Uterus (tissue), 4 donors: ENCODE data around the gene SNX14. TPM values are rescaled to one million over a fixed set of nuclear protein-coding genes. Genes with fewer than 3 reads are reported as not detected.

Experiments
- DNase-seq, 2 donors: peaks; one replicate each; pipeline ENCODE4 v3.0.0-alpha.2; 2019 to 2020
- H3K27ac ChIP-seq, 2 donors: fragments of 200-600 bp; sonication (generic); 1 replicate in 1 of 2; 2 replicates in 1 of 2; pipeline ENCODE4 v1.5.1; 2016 to 2018
- H3K27me3 ChIP-seq, 2 donors: fragments of 200-600 bp; sonication (generic); one replicate each; pipeline ENCODE4 v1.5.1; 2018 to 2019; ENCODE audit warnings: control low read depth in 1 of 2
- H3K36me3 ChIP-seq, 2 donors: fragments of 200-600 bp; sonication (generic); one replicate each; pipeline ENCODE4 v1.5.1; 2019; ENCODE audit warnings: control low read depth in 1 of 2
- H3K4me1 ChIP-seq, 2 donors: fragments of 200-600 bp; sonication (generic); one replicate each; pipeline ENCODE4 v1.5.1; 2018 to 2019; ENCODE audit warnings: control low read depth in 1 of 2
- H3K4me3 ChIP-seq, 2 donors: fragments of 200-600 bp; sonication (generic); 1 replicate in 1 of 2; 2 replicates in 1 of 2; pipeline ENCODE4 v1.5.1; 2018 to 2019; ENCODE audit warnings: mild to moderate bottlenecking in 1 of 2
- H3K9me3 ChIP-seq, 2 donors: fragments of 200-600 bp; sonication (generic); one replicate each; pipeline ENCODE4 v1.5.1; 2019; ENCODE audit warnings: control low read depth in 1 of 2
- POLR2A ChIP-seq, 2 donors: fragments of 450-650 bp; IDR thresholded peaks; one replicate each; pipeline ENCODE4 v1.6.1; 2016; ENCODE audit warnings: antibody characterized with exemption in 2 of 2, mild to moderate bottlenecking in 1 of 2, moderate library complexity in 1 of 2
- intact Hi-C: fragments of 100-400 bp; cut with DNase I; formaldehyde crosslinking; loops from one replicate; pipeline ENCODE4 v1.15.1; 2023; ENCODE audit warnings: low total_unique reads
- total RNA-seq, 4 donors: library from RNA; depleted of rRNA in 3 of 4; stranded (reverse); fragments of >200 nt in 3 of 4; gene quantifications; one replicate each; pipeline versions ENCODE4 v1.1.0 to v1.2.4, GENCODE V29; 2014 to 2023
- TF ChIP-seq, protein P1 (sequence below), 4 experiments: fragments of 200-600 bp in 2 of 4; fragments of 450-650 bp in 2 of 4; sonication (generic) in 2 of 4; IDR thresholded peaks; one replicate each; pipeline ENCODE4 v1.5.1; 2016 to 2019; ENCODE audit warnings: antibody characterized with exemption in 4 of 4, mild to moderate bottlenecking in 2 of 4, moderate library complexity in 1 of 4
- donor health status: DM: yes; HTN: yes; CAD: no.

SNX14 gene
- total RNA-seq, 4 donors from 2014 or later, result 41.8 to 174 (median 81.3) TPM

DNA sequence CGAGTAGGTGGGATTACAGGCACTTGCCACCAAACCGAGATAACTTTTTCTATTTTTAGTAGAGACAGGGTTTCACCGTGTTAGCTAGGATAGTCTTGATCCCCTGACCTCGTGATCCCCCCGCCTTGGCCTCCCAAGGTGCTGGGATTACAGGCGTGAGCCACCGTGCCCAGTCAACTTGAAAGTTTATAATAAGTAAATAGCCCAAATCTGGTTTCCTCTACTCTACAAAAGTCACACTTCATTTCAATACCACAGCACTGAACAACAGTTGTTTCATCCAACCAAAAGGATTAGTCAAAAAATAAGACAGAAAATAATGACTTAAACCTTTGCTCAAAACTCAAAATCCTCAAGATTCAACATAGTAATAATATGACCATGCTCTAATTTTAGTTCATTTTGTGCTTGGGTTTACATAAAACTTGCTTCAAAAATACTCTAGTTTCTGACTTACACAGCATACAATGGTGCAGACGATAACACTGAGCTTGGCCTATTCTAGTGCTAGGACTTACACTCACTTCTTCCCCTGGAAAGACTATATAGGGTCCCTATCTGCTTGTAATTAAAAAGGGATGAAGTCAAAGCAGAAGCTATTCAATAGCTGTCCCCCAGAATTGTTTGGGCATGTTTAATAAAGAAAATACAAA is 87.1 kb downstream of the SNX14 start:
- Histone ChIP-seq H3K4me3 (no peak overlapping the region), H3K27me3 (no peaks in the 10 kb centered on the region), H3K9me3 (no peaks in the 10 kb centered on the region), H3K36me3 (no peaks in the 10 kb centered on the region), H3K27ac (no peak overlapping the region), H3K4me1 (no peaks in the 10 kb centered on the region)
- intact Hi-C loops, result no loop called here
- DNase-seq, result no peak
- TF ChIP-seq, protein P1, sequence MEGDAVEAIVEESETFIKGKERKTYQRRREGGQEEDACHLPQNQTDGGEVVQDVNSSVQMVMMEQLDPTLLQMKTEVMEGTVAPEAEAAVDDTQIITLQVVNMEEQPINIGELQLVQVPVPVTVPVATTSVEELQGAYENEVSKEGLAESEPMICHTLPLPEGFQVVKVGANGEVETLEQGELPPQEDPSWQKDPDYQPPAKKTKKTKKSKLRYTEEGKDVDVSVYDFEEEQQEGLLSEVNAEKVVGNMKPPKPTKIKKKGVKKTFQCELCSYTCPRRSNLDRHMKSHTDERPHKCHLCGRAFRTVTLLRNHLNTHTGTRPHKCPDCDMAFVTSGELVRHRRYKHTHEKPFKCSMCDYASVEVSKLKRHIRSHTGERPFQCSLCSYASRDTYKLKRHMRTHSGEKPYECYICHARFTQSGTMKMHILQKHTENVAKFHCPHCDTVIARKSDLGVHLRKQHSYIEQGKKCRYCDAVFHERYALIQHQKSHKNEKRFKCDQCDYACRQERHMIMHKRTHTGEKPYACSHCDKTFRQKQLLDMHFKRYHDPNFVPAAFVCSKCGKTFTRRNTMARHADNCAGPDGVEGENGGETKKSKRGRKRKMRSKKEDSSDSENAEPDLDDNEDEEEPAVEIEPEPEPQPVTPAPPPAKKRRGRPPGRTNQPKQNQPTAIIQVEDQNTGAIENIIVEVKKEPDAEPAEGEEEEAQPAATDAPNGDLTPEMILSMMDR (IDR thresholded peaks at IDR 0.05), result no peak
- no peak for TF ChIP-seq POLR2A (IDR thresholded peaks at IDR 0.05)

DNA sequence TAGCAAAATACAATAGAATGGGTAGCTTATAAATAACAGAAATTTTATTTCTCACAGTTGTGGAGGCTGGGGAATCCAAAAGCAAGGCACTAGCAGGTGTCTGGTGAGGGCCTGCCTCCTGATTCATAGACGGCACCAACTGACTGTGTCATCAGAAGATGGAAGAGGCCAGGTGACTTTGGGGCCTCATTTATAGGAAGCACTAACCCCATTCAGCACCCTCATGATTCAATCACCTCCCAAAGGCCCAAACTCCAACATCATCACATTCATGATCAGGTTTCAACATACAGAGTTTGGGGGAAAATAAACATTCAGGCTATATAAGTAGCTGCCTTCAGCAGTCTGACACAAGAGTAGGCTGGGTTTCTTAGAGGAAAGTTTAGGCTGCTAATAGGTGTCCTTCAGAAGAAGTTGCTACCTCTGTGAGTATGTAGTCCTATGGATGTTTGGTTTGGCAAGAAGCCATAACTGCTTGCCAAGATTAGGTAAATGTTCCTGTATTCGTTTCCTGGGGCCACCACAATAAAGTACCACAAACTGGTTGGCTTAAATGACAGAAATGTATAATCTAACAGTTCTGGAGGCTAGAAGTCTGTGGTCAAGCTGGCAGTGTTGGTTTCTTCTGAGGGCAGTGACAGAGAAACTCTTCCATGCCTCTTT is 94.9 kb downstream of the SNX14 start:
- TF ChIP-seq POLR2A (IDR thresholded peaks at IDR 0.05), result no peak
- TF ChIP-seq, protein P1 (IDR thresholded peaks at IDR 0.05), result no peak
- intact Hi-C loops, result no loop called here
- H3K27me3 ChIP-seq, result no peaks in the 10 kb centered on the region
- H3K9me3 ChIP-seq, result no peaks in the 10 kb centered on the region
- no peak overlapping the region for H3K27ac ChIP-seq
- H3K4me3 ChIP-seq, result no peak overlapping the region
- no peak for DNase-seq
- H3K36me3 ChIP-seq, result no peaks in the 10 kb centered on the region
- no peaks in the 10 kb centered on the region for H3K4me1 ChIP-seq

DNA sequence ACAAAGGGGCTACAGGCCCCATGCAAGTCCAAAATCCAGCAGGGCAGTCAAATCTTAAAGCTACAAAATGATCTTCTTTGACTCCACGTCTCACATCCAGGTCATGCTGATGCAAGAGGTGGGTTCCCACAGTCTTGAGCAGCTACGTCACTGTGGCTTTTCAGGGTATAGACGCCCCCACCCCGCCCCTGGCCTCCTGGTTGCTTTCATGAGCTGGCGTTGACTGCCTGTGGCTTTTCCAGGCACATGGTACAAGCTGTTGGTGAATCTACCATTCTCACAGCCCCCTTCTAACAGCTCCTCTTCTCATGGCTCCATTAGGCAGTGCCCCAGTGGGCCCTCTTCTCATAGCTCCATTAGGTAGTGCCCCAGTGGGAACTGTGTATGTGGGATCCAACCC is 96.8 kb downstream of the SNX14 start:
- intact Hi-C loops, result no loop called here
- TF ChIP-seq, protein P1 (IDR thresholded peaks at IDR 0.05), result no peak
- no peak for TF ChIP-seq POLR2A (IDR thresholded peaks at IDR 0.05)
- Histone ChIP-seq H3K9me3 (no peaks in the 10 kb centered on the region), H3K4me3 (no peak overlapping the region), H3K36me3 (no peaks in the 10 kb centered on the region), H3K4me1 (no peaks in the 10 kb centered on the region), H3K27me3 (no peaks in the 10 kb centered on the region), H3K27ac (no peak overlapping the region)
- no peak for DNase-seq

DNA sequence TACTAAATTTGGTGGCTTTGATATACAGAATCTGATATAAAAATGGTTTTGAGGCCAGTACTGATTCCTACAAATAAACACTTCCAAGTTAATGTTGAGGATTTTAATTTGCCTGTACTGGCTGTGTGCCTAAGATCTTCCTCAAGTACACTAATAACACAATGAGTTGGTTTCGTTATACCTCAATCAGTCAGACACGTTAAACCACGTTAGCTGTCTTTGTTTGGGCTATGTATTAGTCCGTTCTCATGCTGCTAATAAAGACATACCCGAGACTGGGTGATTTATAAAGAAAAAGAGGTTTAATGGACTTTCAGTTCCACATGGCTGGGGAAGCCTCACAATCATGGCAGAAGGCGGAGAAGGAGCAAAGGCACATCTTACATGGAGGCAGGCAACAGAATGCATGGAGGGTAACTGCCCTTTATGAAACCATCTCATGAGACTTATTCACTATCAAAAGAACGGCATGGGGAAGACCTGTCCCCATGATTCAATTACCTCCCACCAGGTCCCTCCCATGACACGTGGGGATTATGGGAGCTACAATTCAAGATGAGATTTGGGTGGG is 97.6 kb downstream of the SNX14 start:
- H3K9me3 ChIP-seq, result no peaks in the 10 kb centered on the region
- TF ChIP-seq POLR2A (IDR thresholded peaks at IDR 0.05), result no peak
- TF ChIP-seq, protein P1 (IDR thresholded peaks at IDR 0.05), result no peak
- H3K36me3 ChIP-seq, result no peaks in the 10 kb centered on the region
- H3K27ac ChIP-seq, result no peak overlapping the region
- no peak overlapping the region for H3K4me3 ChIP-seq
- H3K27me3 ChIP-seq, result no peaks in the 10 kb centered on the region
- no peaks in the 10 kb centered on the region for H3K4me1 ChIP-seq
- no peak for DNase-seq
- intact Hi-C loops, result no loop called here
